ENCODE data around the gene RC3H2.
"Not testable (repeated sequence)": the region's sequence is repeated elsewhere in the genome, so short reads cannot be mapped to it uniquely, and the experiment has no call there.

The RC3H2 gene

GRCh38 chr9:122912964-122913673 lies 8.0 kb upstream of the RC3H2 start, which contains the start of gene ZBTB6:
TSS of gene ZBTB6 (minus strand) at chr9:122913323. CDS start at chr9:122912072, 1,251 bp downstream.
- peak; percentile 73 to 77 for DNase-seq

GRCh38 chr9:122912671-122912963 lies 7.5 kb upstream of the RC3H2 start:
- DNase-seq = no peak

GRCh38 chr9:122906122-122906521 lies 963 bp upstream of the RC3H2 start:
- not testable (repeated sequence) for DNase-seq

GRCh38 chr9:122904466-122904822 lies 715 bp downstream of the RC3H2 start:
- peak in 1 of 2 donors; percentile 10 for DNase-seq

- DNase-seq = peak in 1 of 2 donors; percentile 49
Observed at GRCh38 chr9:122900791-122901190, 4.4 kb downstream of the RC3H2 start.

DNA sequence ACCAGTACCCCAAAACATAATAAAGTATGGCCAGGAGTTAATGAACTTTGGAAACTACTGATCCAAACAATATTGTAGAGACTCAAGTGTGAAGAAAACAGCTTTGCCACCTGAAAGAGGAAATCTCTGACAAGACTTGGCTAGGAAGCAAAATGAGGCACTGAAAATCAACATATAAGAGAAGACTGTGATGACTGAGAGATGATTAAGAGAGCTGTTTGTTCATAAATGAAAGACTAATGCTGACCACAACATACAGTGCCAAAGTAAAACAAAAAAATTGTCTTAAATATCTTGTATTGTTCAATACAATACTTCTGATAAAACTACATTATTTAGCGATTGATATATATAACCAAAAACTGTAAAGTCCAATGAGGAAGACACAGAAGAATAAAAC lies 7.2 kb downstream of the RC3H2 start:
- DNase-seq = no peak

GRCh38 chr9:122888480-122888879 lies 16.7 kb downstream of the RC3H2 start:
- DNase-seq = no peak

DNA sequence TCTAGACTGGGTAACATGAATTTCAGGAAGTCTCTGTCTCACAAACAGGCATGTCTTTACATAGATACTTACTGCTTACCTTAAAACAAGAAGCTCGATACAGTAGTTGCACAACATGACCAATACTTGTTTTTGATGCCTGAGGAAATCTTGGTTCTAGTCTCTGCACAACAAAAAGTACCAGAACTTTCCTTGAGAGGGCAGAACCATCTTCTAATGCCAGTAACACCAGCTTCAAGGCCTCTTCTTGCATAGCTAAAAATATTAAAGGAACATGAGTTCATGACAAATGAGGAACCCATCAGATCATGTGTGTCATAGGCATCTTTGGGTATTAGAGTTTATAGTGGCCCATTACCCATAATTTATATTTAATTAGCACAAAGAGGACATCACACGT lies 22.0 kb downstream of the RC3H2 start:
- DNase-seq = no peak

DNA sequence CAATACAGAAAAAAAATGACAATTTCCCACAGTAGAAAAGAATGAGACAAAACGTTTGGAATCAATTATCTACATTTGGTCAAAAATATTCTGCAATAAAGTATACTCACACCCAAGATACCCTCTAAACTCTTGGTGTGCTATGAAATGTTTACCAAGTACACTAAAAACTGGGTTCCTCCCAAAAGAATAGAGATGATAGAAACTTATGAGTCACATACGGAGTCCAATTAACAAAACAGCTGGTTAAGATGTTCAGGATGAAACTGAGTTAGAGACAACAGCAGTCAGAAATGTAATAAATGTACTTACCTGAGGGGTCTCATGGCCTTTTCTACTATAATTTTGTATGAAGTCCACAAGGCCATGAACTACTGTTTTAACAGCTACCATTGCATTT lies 25.7 kb downstream of the RC3H2 start:
- no peak for DNase-seq

DNA sequence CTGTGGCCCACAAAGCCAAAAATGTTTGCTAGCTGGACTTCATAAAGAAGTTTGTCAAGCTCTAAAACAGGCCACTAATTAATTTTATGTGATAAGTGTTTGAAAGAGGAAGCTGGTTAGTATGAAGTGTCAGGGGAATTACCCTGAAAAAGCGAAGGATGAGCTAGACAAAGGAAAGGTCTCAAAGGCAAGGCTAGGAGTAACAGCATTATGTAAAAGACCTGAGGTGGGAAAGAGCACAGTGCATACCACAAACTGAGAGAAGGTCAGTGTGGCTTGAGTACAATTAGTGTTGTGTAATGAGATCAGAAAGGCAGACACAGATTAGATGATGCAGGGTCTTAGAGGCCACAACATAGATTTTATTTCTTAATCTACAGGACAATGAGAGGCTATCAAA lies 29.6 kb downstream of the RC3H2 start:
- no peak for DNase-seq

DNA sequence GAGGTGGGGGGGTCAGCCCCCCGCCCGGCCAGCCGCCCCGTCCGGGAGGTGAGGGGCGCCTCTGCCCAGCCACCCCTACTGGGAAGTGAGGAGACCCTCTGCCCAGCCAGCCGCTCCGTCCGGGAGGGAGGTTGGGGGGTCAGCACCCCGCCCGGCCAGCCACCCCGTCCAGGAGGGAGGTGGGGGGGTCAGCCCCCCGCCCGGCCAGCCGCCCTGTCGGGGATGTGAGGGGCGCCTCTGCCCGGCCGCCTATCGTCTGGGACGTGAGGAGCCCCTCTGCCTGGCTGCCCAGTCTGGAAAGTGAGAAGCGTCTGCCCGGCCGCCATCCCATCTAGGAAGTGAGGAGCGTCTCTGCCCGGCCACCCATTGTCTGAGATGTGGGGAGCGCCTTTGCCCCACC lies 37.9 kb downstream of the RC3H2 start:
- not testable (repeated sequence) for DNase-seq

DNA sequence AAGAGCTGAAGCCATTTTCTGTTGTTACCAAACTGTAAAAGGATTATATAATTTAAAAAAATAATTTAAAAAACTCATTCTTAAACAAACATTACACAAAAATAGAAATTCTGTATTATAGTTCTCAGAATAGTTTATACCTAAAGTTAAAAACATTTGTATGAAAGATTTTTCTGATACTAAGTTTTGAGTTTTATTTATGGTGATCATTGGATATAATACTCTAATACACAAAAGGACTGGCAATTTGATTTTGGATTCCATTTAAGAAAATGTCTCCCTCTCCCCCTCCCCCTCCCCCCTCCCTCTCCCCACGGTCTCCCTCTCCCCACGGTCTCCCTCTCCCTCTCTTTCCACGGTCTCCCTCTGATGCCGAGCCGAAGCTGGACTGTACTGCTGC lies 39.1 kb downstream of the RC3H2 start:
- DNase-seq = no peak

GRCh38 chr9:122865300-122865699 lies 39.9 kb downstream of the RC3H2 start:
- no peak for DNase-seq

DNA sequence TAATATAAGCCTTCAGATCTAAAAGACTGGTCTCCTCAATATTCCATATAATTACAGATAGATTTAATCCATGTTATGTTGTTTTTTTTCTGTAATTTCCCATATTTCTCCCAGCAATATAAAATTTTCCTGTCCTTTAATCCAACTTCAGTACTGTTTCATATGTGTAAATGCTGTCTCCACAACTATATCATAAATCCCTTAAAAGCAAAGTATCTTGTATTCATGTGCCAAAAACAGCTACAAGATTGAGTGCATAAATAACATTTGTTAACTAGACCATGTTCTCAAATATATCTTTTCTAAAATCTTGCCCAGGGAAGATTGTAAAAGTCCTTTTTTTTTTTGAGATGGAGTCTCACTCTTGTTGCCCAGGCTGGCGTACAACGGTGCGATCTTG lies 41.8 kb downstream of the RC3H2 start:
- no peak for DNase-seq

GRCh38 chr9:122860319-122861142 lies 44.6 kb downstream of the RC3H2 start:
- no peak for DNase-seq

DNA sequence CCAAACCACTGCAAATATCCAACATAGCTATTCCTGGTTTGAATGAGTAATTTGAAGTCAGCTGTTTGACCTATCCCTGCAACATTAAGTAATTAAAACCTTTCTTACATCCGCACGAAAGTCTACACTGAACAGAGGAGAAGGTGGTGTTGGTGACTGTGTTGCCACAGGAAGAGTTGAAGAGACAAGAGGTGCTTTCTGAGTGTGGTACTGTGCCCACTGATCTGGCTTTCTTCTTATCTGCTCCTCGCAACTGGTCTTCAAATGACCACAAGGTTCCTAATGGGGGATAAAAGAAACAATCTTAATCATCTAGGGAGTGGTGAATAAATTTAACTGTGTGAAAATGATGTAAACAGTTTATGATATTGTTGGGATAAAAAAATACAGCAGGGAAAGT lies 47.3 kb downstream of the RC3H2 start:
- no peak for DNase-seq

DNA sequence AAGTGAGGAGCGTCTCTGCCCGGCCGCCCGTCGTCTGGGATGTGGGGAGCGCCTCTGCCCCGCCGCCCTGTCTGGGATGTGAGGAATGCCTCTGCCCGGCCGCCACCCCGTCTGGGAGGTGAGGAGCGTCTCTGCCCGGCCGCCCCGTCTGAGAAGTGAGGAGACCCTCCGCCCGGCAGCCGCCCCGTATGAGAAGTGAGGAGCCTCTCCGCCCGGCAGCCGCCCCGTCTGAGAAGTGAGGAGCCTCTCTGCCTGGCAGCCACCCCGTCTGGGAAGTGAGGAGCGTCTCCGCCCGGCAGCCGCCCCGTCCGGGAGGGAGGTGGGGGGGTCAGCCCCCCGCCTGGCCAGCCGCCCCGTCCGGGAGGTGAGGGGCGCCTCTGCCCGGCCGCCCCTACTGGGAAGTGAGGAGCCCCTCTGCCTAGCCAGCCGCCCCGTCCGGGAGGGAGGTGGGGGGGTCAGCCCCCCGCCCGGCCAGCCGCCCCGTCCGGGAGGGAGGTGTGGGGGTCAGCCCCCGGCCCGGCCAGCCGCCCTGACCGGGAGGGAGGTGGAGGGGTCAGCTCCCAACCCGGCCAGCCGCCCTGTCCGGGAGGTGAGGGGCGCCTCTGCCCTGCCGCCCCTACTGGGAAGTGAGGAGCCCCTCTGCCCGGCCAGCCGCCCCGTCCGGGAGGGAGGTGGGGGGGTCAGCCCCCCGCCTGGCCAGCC lies 52.9 kb downstream of the RC3H2 start:
- not testable (repeated sequence) for DNase-seq

DNA sequence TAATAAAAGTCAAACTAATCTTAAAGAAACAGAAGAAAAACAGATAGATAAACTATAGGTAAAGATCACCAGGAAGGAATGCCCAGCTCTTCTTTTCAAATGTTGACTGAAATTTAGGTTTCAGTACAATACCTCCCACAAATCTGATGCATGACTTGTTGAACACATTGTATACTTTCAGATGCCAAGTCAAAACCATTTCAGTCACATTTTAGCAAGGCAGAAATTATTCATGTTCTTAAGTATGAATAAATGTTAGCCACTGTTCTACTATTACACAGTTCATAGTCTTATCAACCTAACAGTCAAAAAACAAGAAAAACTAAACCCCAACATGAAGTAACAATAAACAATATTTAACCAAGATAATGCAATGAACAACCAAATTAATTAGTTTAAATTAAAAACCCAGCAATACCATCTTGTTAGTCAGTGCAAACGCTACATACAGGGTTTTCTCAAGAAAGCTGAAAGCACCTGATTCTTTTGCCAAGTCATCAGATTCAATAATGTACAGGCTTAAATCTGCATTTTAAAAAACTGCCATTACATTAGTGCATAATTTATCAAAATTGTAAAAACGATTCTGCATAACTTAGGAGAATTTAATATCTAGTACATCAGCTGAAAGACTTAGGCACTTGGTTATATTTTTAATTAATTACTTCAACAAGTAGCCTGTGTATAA lies 56.8 kb downstream of the RC3H2 start:
- DNase-seq = no peak

DNA sequence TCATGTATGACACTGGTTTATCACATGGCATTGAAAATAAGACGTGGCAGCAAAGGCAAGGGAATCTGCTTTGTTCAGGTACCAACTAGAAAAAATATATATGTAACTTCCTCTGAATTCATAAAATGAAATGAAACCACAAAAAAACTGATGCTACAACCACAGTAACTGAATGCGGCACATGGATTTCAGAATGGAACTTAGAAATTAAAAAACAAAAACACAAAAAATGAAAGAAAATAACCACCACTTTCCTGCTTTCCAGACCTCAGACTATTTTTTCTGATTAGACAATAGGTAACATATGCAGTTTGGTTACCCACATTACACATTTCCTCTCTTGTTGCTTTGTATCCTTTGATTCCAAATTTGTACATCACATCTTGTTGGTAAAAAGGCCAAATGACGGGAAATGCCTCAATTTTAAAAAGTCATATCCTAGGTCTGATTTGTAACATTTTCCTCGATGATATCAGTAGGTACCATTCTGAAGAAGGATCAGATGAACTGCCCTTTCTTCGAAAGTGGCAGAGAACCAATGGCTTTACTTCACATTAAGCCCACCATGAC lies 58.7 kb downstream of the RC3H2 start:
- DNase-seq = no peak

- DNase-seq = no peak
Observed at GRCh38 chr9:122845116-122845515, 60.0 kb downstream of the RC3H2 start.

DNA sequence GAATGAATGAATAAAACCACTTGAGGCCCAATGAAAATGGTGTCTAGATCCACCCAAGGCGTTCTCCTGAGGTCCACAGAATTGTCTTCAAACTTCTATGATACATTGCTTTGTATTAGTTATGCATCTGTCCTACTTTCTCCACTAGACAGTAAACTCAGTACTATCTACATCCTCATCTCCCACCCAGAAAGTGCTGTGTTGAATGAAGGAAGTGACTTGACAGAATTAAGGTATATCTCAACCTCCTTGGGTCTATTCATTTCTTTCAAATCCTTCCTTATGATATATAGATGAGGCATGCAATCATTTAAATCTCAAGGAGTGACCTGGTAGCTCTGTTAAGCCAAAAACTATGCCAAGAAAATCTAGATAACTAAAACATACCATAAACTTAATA lies 61.0 kb downstream of the RC3H2 start:
- DNase-seq = no peak

GRCh38 chr9:122841501-122841900 lies 63.7 kb downstream of the RC3H2 start:
- DNase-seq = no peak

GRCh38 chr9:122838441-122838840 lies 66.7 kb downstream of the RC3H2 start:
- DNase-seq = not testable (repeated sequence)

Data from CD4-positive, alpha-beta T cell treated with Interleukin-1 beta for 1 hour (primary cell).